ENCODE data around the gene CREG2. TPM values are rescaled to one million over a fixed set of nuclear protein-coding genes. Genes with fewer than 3 reads are reported as not detected.

The CREG2 gene
- total RNA-seq, 1 experiment from 2014 or later: not detected

- no peak overlapping the region for H3K4me2 ChIP-seq (ENCODE audit: low read depth, low read length, poor library complexity, severe bottlenecking)
- no peaks in the 10 kb centered on the region for H3K27me3 ChIP-seq (ENCODE audit: low read length)
- no peak for DNase-seq
- H3K27ac ChIP-seq (ENCODE audit: low read length): no peak overlapping the region
- H3K79me2 ChIP-seq (ENCODE audit: low read length): no peaks in the 10 kb centered on the region
- H2AFZ ChIP-seq (ENCODE audit: low read length): no peak overlapping the region
- no peaks in the 10 kb centered on the region for H3K4me1 ChIP-seq (ENCODE audit: low read length)
- no peak overlapping the region for H3K4me3 ChIP-seq (ENCODE audit: low read length)
- no peaks in the 10 kb centered on the region for H3K36me3 ChIP-seq (ENCODE audit: insufficient read depth, low read length)
- H3K9ac ChIP-seq (ENCODE audit: low read length): no peak overlapping the region
- no peaks in the 10 kb centered on the region for H3K9me3 ChIP-seq (ENCODE audit: low read length)
- no peaks in the 10 kb centered on the region for H4K20me1 ChIP-seq (ENCODE audit: insufficient read depth, low read depth, low read length)
- H3K9me2 ChIP-seq (replicated peaks; ENCODE audit: insufficient read depth, low read length): no peaks in the 10 kb centered on the region
Measured at GRCh38 chr2:101302016-101302415, 85.3 kb downstream of the CREG2 start.

DNA sequence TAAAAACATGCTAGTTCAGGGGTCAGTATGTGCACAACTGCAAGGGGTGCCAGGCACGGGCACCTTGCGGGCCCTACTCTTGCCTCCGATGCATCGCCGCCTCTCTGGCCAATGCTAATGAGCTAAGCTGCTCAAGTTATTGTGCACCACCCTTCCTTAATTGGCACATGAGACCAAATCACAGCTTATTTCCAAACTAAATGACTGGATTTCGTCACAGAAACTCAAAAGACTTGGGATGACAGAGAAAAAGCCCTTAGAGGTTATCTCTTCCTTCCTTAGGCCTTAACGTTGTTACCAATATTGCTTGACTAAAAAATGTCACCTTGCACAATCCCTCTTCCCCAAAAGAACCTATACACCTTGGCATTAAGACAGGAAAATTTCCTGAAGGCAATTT is 86.5 kb downstream of the CREG2 start:
- Histone ChIP-seq H2AFZ (ENCODE audit: low read length) (no peak overlapping the region), H3K9ac (ENCODE audit: low read length) (no peak overlapping the region), H3K27ac (ENCODE audit: low read length) (no peak overlapping the region), H3K4me3 (ENCODE audit: low read length) (no peak overlapping the region), H3K4me1 (ENCODE audit: low read length) (no peaks in the 10 kb centered on the region), H3K9me3 (ENCODE audit: low read length) (no peaks in the 10 kb centered on the region), H3K79me2 (ENCODE audit: low read length) (no peaks in the 10 kb centered on the region), H3K4me2 (ENCODE audit: low read depth, low read length, poor library complexity, severe bottlenecking) (no peak overlapping the region), H3K27me3 (ENCODE audit: low read length) (no peaks in the 10 kb centered on the region), H4K20me1 (ENCODE audit: insufficient read depth, low read depth, low read length) (no peaks in the 10 kb centered on the region), H3K9me2 (replicated peaks; ENCODE audit: insufficient read depth, low read length) (no peaks in the 10 kb centered on the region), H3K36me3 (ENCODE audit: insufficient read depth, low read length) (no peaks in the 10 kb centered on the region)
- DNase-seq: no peak

GRCh38 chr2:101300164-101300563 is 87.1 kb downstream of the CREG2 start:
- H3K27ac ChIP-seq (ENCODE audit: low read length): no peak overlapping the region
- H3K9me3 ChIP-seq (ENCODE audit: low read length): no peaks in the 10 kb centered on the region
- no peaks in the 10 kb centered on the region for H3K79me2 ChIP-seq (ENCODE audit: low read length)
- no peak for DNase-seq
- no peak overlapping the region for H3K9ac ChIP-seq (ENCODE audit: low read length)
- H3K4me3 ChIP-seq (ENCODE audit: low read length): no peak overlapping the region
- no peaks in the 10 kb centered on the region for H3K9me2 ChIP-seq (replicated peaks; ENCODE audit: insufficient read depth, low read length)
- H3K4me2 ChIP-seq (ENCODE audit: low read depth, low read length, poor library complexity, severe bottlenecking): no peak overlapping the region
- H3K4me1 ChIP-seq (ENCODE audit: low read length): no peaks in the 10 kb centered on the region
- H3K27me3 ChIP-seq (ENCODE audit: low read length): no peaks in the 10 kb centered on the region
- no peak overlapping the region for H2AFZ ChIP-seq (ENCODE audit: low read length)
- no peaks in the 10 kb centered on the region for H4K20me1 ChIP-seq (ENCODE audit: insufficient read depth, low read depth, low read length)
- no peaks in the 10 kb centered on the region for H3K36me3 ChIP-seq (ENCODE audit: insufficient read depth, low read length)

DNA sequence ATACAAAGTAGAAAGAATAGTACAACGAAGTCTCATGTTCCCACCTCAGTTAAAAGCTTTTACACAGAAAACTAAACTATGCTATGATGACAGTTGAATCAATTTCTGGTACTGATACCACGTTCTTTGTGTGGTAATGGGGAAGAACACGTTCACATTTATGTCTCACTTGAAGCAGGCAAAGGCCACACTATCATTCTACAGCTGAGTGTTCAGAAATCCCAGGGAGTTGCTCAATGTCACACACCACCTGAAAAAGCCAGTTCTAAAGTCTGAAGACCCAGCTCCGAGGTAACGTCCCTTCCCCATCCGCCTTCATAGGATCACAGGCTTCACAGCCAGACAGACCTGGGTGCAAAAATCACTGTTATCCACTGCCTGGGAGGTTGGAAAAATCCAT is 87.7 kb downstream of the CREG2 start:
- no peaks in the 10 kb centered on the region for H3K9me2 ChIP-seq (replicated peaks; ENCODE audit: insufficient read depth, low read length)
- DNase-seq: no peak
- H3K27me3 ChIP-seq (ENCODE audit: low read length): no peaks in the 10 kb centered on the region
- H3K9me3 ChIP-seq (ENCODE audit: low read length): no peaks in the 10 kb centered on the region
- no peak overlapping the region for H3K4me3 ChIP-seq (ENCODE audit: low read length)
- H3K4me1 ChIP-seq (ENCODE audit: low read length): no peaks in the 10 kb centered on the region
- H3K4me2 ChIP-seq (ENCODE audit: low read depth, low read length, poor library complexity, severe bottlenecking): no peak overlapping the region
- no peaks in the 10 kb centered on the region for H4K20me1 ChIP-seq (ENCODE audit: insufficient read depth, low read depth, low read length)
- no peaks in the 10 kb centered on the region for H3K79me2 ChIP-seq (ENCODE audit: low read length)
- no peak overlapping the region for H2AFZ ChIP-seq (ENCODE audit: low read length)
- H3K36me3 ChIP-seq (ENCODE audit: insufficient read depth, low read length): no peaks in the 10 kb centered on the region
- no peak overlapping the region for H3K9ac ChIP-seq (ENCODE audit: low read length)
- H3K27ac ChIP-seq (ENCODE audit: low read length): no peak overlapping the region

DNA sequence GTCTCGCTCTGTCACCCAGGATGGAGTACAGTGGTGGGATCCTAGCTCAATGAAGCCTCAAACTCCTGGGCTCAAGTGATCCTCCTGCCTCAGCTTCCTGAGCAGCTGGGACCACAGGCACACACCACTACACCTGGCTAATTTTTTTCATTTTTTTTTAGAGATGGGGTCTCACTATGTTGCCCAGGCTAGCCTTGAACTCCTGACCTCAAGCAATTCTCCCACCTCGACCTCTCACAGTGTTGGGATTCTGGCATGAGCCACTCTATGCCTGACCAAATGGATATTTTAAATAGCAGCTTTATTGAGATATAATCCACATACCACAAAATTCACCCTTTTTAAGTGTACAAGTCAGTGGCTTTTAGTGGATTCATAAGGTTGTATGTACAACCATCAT is 89.9 kb downstream of the CREG2 start:
- Histone ChIP-seq H3K4me2 (ENCODE audit: low read depth, low read length, poor library complexity, severe bottlenecking) (no peak overlapping the region), H3K4me3 (ENCODE audit: low read length) (no peak overlapping the region), H3K9me2 (replicated peaks; ENCODE audit: insufficient read depth, low read length) (no peaks in the 10 kb centered on the region), H3K27me3 (ENCODE audit: low read length) (no peaks in the 10 kb centered on the region), H2AFZ (ENCODE audit: low read length) (no peak overlapping the region), H3K79me2 (ENCODE audit: low read length) (no peaks in the 10 kb centered on the region), H3K27ac (ENCODE audit: low read length) (no peak overlapping the region), H3K4me1 (ENCODE audit: low read length) (no peaks in the 10 kb centered on the region), H3K9ac (ENCODE audit: low read length) (no peak overlapping the region), H3K9me3 (ENCODE audit: low read length) (no peaks in the 10 kb centered on the region), H3K36me3 (ENCODE audit: insufficient read depth, low read length) (no peaks in the 10 kb centered on the region), H4K20me1 (ENCODE audit: insufficient read depth, low read depth, low read length) (no peaks in the 10 kb centered on the region)
- no peak for DNase-seq

DNA sequence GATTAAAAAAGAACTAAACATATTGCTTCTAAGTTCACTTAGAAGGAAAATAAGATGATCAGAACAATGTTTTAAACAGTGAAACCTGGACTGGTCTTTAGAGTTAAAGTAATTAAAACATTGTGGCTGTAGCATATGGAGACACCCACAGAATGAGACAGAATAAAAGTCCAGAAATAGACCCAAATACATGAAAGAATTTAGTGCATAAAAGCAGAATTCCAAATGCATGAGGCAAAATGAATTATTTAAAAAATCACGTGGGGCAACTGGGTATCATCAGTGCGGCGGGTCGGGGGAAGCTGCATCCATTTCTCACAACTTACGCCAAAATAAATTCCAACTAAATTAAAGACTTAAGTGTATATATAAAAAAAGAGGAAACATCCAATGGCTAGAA is 90.9 kb downstream of the CREG2 start:
- no peak for DNase-seq
- Histone ChIP-seq H4K20me1 (ENCODE audit: insufficient read depth, low read depth, low read length) (no peaks in the 10 kb centered on the region), H3K79me2 (ENCODE audit: low read length) (no peaks in the 10 kb centered on the region), H3K9me3 (ENCODE audit: low read length) (no peaks in the 10 kb centered on the region), H3K4me1 (ENCODE audit: low read length) (no peaks in the 10 kb centered on the region), H3K9ac (ENCODE audit: low read length) (no peak overlapping the region), H3K4me2 (ENCODE audit: low read depth, low read length, poor library complexity, severe bottlenecking) (no peak overlapping the region), H3K36me3 (ENCODE audit: insufficient read depth, low read length) (no peaks in the 10 kb centered on the region), H3K27ac (ENCODE audit: low read length) (no peak overlapping the region), H2AFZ (ENCODE audit: low read length) (no peak overlapping the region), H3K4me3 (ENCODE audit: low read length) (no peak overlapping the region), H3K27me3 (ENCODE audit: low read length) (no peaks in the 10 kb centered on the region), H3K9me2 (replicated peaks; ENCODE audit: insufficient read depth, low read length) (no peaks in the 10 kb centered on the region)

DNA sequence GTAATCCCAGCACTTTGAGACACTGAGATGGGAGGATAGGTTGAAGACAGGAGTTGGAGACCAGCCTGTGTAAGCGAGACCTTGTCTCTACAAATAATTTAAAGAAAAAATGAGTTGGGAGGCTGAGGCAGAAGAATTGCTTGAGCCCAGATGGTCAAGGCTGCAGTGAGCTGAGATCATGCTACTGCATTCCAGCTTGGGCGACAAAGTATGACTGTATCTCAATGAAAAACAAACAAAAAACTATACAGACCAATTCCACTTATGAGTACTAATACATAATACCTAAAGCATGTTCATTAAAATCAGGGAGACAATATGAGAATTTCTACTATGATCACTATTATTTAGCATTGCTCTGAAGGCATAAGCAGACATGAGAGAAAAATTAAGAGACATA is 91.4 kb downstream of the CREG2 start:
- H3K4me2 ChIP-seq (ENCODE audit: low read depth, low read length, poor library complexity, severe bottlenecking): no peak overlapping the region
- H3K4me3 ChIP-seq (ENCODE audit: low read length): no peak overlapping the region
- no peaks in the 10 kb centered on the region for H3K9me2 ChIP-seq (replicated peaks; ENCODE audit: insufficient read depth, low read length)
- no peaks in the 10 kb centered on the region for H4K20me1 ChIP-seq (ENCODE audit: insufficient read depth, low read depth, low read length)
- H3K9me3 ChIP-seq (ENCODE audit: low read length): no peaks in the 10 kb centered on the region
- H3K4me1 ChIP-seq (ENCODE audit: low read length): no peaks in the 10 kb centered on the region
- H3K9ac ChIP-seq (ENCODE audit: low read length): no peak overlapping the region
- no peaks in the 10 kb centered on the region for H3K27me3 ChIP-seq (ENCODE audit: low read length)
- DNase-seq: no peak
- H3K27ac ChIP-seq (ENCODE audit: low read length): no peak overlapping the region
- H3K79me2 ChIP-seq (ENCODE audit: low read length): no peaks in the 10 kb centered on the region
- H2AFZ ChIP-seq (ENCODE audit: low read length): no peak overlapping the region
- H3K36me3 ChIP-seq (ENCODE audit: insufficient read depth, low read length): no peaks in the 10 kb centered on the region

Small RNAs within 50 kb of the gene (small RNA-seq; reads per million reads assigned to genes)
- not detected for gene MIR5696

Other genes with a start within 250 kb of the CREG2 start
- gene TBC1D8, start 236.1 kb downstream of the CREG2 start, total RNA-seq (2014; rRNA removed; shearing (Covaris generic); ENCODE audit: low replicate concordance): 0.97 and 2.3 TPM in 2 replicates
- gene CNOT11, start 134.6 kb downstream of the CREG2 start, total RNA-seq (2014; rRNA removed; shearing (Covaris generic); ENCODE audit: low replicate concordance): 39.5 and 78.2 TPM in 2 replicates
- gene RNF149, start 78.8 kb downstream of the CREG2 start, total RNA-seq (2014; rRNA removed; shearing (Covaris generic); ENCODE audit: low replicate concordance): 2.0 and 4.5 TPM in 2 replicates
- gene RFX8, start 87.6 kb upstream of the CREG2 start, total RNA-seq (2014; rRNA removed; shearing (Covaris generic); ENCODE audit: low replicate concordance): not detected in 2 replicates

Measured in Karpas-422 (cell line).